ENCODE results near the gene RAPGEF6.

The RAPGEF6 gene

DNA sequence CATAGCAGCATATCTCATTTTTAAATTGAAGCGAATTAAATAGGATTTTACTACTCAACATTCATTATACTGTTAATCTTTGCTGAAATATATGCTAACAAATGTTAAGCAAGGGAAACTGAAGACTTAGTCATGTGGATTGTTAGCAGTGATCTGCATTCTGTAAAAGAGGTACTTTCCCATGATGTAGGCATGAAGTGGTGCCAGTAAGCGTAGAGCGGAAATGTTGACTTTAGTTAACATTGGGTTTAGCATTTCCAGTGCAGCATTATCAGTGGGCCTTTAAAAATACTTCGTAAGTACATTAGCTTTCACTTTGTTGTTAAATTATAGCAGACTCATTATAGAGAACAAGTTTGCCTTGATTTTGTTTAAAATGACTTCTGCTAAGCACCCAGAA is 240.9 kb downstream of the RAPGEF6 start:
- TF ChIP-seq TAF1 (IDR thresholded peaks at IDR 0.05; ENCODE audit: borderline replicate concordance, insufficient read depth, low read length): no peak
- TF ChIP-seq SIN3A (IDR thresholded peaks at IDR 0.05; ENCODE audit: borderline replicate concordance, insufficient read depth, low read length): no peak
- no peak for TF ChIP-seq REST (IDR thresholded peaks at IDR 0.05; ENCODE audit: insufficient read depth in 1 of 2, low read depth in 2 of 2, low read length in 2 of 2)
- TF ChIP-seq POLR2AphosphoS5 (IDR thresholded peaks at IDR 0.05; ENCODE audit: low read depth, low read length): no peak
- no peak for TF ChIP-seq FOXP2 (optimal IDR thresholded peaks at IDR 0.05; ENCODE audit: borderline replicate concordance, extremely low read depth, extremely low read length, insufficient read depth)

GRCh38 chr5:131393498-131393968 is 241.5 kb downstream of the RAPGEF6 start:
- TF ChIP-seq SIN3A (IDR thresholded peaks at IDR 0.05; ENCODE audit: borderline replicate concordance, insufficient read depth, low read length) (no peak), REST (IDR thresholded peaks at IDR 0.05; ENCODE audit: insufficient read depth in 1 of 2, low read depth in 2 of 2, low read length in 2 of 2) (no peak), TAF1 (IDR thresholded peaks at IDR 0.05; ENCODE audit: borderline replicate concordance, insufficient read depth, low read length) (no peak), FOXP2 (optimal IDR thresholded peaks at IDR 0.05; ENCODE audit: borderline replicate concordance, extremely low read depth, extremely low read length, insufficient read depth) (no peak), POLR2AphosphoS5 (IDR thresholded peaks at IDR 0.05; ENCODE audit: low read depth, low read length) (no peak)

GRCh38 chr5:131392466-131393095 is 242.4 kb downstream of the RAPGEF6 start:
- TF ChIP-seq POLR2AphosphoS5 (IDR thresholded peaks at IDR 0.05; ENCODE audit: low read depth, low read length): no peak
- no peak for TF ChIP-seq REST (IDR thresholded peaks at IDR 0.05; ENCODE audit: insufficient read depth in 1 of 2, low read depth in 2 of 2, low read length in 2 of 2)
- TF ChIP-seq FOXP2 (optimal IDR thresholded peaks at IDR 0.05; ENCODE audit: borderline replicate concordance, extremely low read depth, extremely low read length, insufficient read depth): no peak
- TF ChIP-seq SIN3A (IDR thresholded peaks at IDR 0.05; ENCODE audit: borderline replicate concordance, insufficient read depth, low read length): no peak
- no peak for TF ChIP-seq TAF1 (IDR thresholded peaks at IDR 0.05; ENCODE audit: borderline replicate concordance, insufficient read depth, low read length)

GRCh38 chr5:131389869-131390265 is 245.2 kb downstream of the RAPGEF6 start:
- TF ChIP-seq FOXP2 (optimal IDR thresholded peaks at IDR 0.05; ENCODE audit: borderline replicate concordance, extremely low read depth, extremely low read length, insufficient read depth) (no peak), SIN3A (IDR thresholded peaks at IDR 0.05; ENCODE audit: borderline replicate concordance, insufficient read depth, low read length) (no peak), POLR2AphosphoS5 (IDR thresholded peaks at IDR 0.05; ENCODE audit: low read depth, low read length) (no peak), TAF1 (IDR thresholded peaks at IDR 0.05; ENCODE audit: borderline replicate concordance, insufficient read depth, low read length) (no peak), REST (IDR thresholded peaks at IDR 0.05; ENCODE audit: insufficient read depth in 1 of 2, low read depth in 2 of 2, low read length in 2 of 2) (no peak)

Measured in PFSK-1 (cell line).